ENCODE data around the gene LRFN3.

DNA sequence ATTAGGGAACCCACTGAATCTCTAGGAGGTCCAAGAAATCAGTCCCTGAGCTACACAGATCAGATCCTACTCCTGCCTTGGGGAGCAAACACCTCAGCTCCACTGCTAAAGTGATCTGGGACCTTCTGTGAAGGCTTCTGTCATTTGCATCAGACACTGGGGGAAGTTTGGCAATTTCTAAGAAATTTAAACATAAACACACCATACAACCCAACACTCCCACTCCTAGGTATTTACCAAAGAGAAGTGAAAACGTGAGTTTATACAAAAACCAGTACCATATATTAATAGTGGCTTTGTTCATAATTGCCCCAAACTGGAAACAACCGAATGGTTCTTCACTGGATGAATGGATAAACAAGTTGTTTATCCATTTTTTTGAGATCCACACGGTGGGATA is 20.7 kb upstream of the LRFN3 start:
- TF ChIP-seq, protein P1, sequence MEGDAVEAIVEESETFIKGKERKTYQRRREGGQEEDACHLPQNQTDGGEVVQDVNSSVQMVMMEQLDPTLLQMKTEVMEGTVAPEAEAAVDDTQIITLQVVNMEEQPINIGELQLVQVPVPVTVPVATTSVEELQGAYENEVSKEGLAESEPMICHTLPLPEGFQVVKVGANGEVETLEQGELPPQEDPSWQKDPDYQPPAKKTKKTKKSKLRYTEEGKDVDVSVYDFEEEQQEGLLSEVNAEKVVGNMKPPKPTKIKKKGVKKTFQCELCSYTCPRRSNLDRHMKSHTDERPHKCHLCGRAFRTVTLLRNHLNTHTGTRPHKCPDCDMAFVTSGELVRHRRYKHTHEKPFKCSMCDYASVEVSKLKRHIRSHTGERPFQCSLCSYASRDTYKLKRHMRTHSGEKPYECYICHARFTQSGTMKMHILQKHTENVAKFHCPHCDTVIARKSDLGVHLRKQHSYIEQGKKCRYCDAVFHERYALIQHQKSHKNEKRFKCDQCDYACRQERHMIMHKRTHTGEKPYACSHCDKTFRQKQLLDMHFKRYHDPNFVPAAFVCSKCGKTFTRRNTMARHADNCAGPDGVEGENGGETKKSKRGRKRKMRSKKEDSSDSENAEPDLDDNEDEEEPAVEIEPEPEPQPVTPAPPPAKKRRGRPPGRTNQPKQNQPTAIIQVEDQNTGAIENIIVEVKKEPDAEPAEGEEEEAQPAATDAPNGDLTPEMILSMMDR (conservative IDR thresholded peaks at IDR 0.05; ENCODE audit: low read length), result no peak
- TF ChIP-seq EZH2phosphoT487 (IDR thresholded peaks at IDR 0.05; ENCODE audit: borderline replicate concordance), result no peak
